Stimulated activated CD4-positive, alpha-beta T cell treated with anti-CD3 and anti-CD28 coated beads, Interleukin-12 subunit alpha, Interleukin-12 subunit beta, amount 100 ng/mL, for 48 hours (primary cell): Measurements from ENCODE around the gene EIF2AK3.
A peak's percentile ranks its signal among the peaks of the same experiment; 100 is the strongest.
"Not testable (repeated sequence)": the region's sequence is repeated elsewhere in the genome, so short reads cannot be mapped to it uniquely, and the experiment has no call there.

Experiments used
- DNase-seq, 3 donors: peaks; one replicate each; pipeline ENCODE4 v3.0.0-alpha.2; 2020; ENCODE audit warnings: low read depth in 2 of 3, low spot score in 1 of 3

Gene EIF2AK3

GRCh38 chr2:88599527-88599926, 27.7 kb downstream of the EIF2AK3 start:
- DNase-seq, result no peak

- no peak for DNase-seq
Observed at GRCh38 chr2:88597168-88597567, 30.1 kb downstream of the EIF2AK3 start.

- DNase-seq, result no peak
Observed at GRCh38 chr2:88596141-88596830, 31.0 kb downstream of the EIF2AK3 start.

GRCh38 chr2:88591698-88592097, 35.6 kb downstream of the EIF2AK3 start:
- no peak for DNase-seq

- DNase-seq, result peak in 2 of 3 donors; percentile 3 to 64
Observed at GRCh38 chr2:88590998-88591613, 36.2 kb downstream of the EIF2AK3 start.

GRCh38 chr2:88585969-88586368, 41.3 kb downstream of the EIF2AK3 start:
- no peak for DNase-seq

GRCh38 chr2:88582030-88582429, 45.2 kb downstream of the EIF2AK3 start:
- DNase-seq, result no peak

GRCh38 chr2:88580088-88580487, 47.2 kb downstream of the EIF2AK3 start:
- no peak for DNase-seq

GRCh38 chr2:88575630-88576029, 51.6 kb downstream of the EIF2AK3 start:
- DNase-seq, result no peak

GRCh38 chr2:88575051-88575450, 52.2 kb downstream of the EIF2AK3 start:
- DNase-seq, result no peak

- no peak for DNase-seq
Observed at GRCh38 chr2:88574445-88574844, 52.8 kb downstream of the EIF2AK3 start.

GRCh38 chr2:88568179-88568578, 59.1 kb downstream of the EIF2AK3 start:
- DNase-seq, result no peak

- DNase-seq, result no peak
Observed at GRCh38 chr2:88564402-88564801, 62.9 kb downstream of the EIF2AK3 start.

GRCh38 chr2:88563129-88563528, 64.1 kb downstream of the EIF2AK3 start:
- DNase-seq, result no peak

GRCh38 chr2:88561646-88562388, 65.4 kb downstream of the EIF2AK3 start:
- DNase-seq, result no peak

- no peak for DNase-seq
Observed at GRCh38 chr2:88560619-88561307, 66.5 kb downstream of the EIF2AK3 start.

GRCh38 chr2:88557290-88557689, 70.0 kb downstream of the EIF2AK3 start:
- DNase-seq, result no peak

- no peak for DNase-seq
Observed at GRCh38 chr2:88556026-88556425, 71.2 kb downstream of the EIF2AK3 start.

- no peak for DNase-seq
Observed at GRCh38 chr2:88554189-88554588, 73.1 kb downstream of the EIF2AK3 start.

GRCh38 chr2:88549616-88550292, 77.5 kb downstream of the EIF2AK3 start:
- DNase-seq, result no peak

GRCh38 chr2:88546291-88546690, 81.0 kb downstream of the EIF2AK3 start:
- DNase-seq, result not testable (repeated sequence)
